Panc1 (cell line): ENCODE data around the gene CLPSL2. TPM values are rescaled to one million over a fixed set of nuclear protein-coding genes. Genes with fewer than 3 reads are reported as not detected.

Source experiments
- ATAC-seq: fragments of 200-7000 bp; cut with Tn5 transposase; 2 replicates; pipeline ENCODE4 v1.9.1; 2020; ENCODE audit warnings: mild to moderate bottlenecking, moderate library complexity
- BruUV-seq: library from RNA; stranded (reverse); fragments of 400-500 nt; replicated peaks from 2 replicates; lab custom pipeline; 2021; lab: Mats Ljungman, UMichigan
- CTCF ChIA-PET: fragments of 300-600 bp; sonication (Branson Sonifier 250); formaldehyde crosslinking; loops from one replicate; lab custom pipeline; 2022; ENCODE audit warnings: antibody characterized with exemption; lab: Charles Lee
- POLR2A ChIA-PET: fragments of 300-600 bp; sonication (Branson Sonifier 250); formaldehyde crosslinking; loops from one replicate; lab custom pipeline; 2022; ENCODE audit warnings: antibody characterized with exemption; lab: Charles Lee
- DNase-seq: peaks from one replicate; pipeline ENCODE4 v3.0.0-alpha.2; 2010; ENCODE audit warnings: low read depth, low spot score
- H3K27ac ChIP-seq: 2 replicates; pipeline ENCODE4 v1.5.1; 2011; ENCODE audit warnings: mild to moderate bottlenecking, low read length, inconsistent platforms
- H3K27me3 ChIP-seq: fragments of 200-500 bp; sonication (Bioruptor generic); 2 replicates; pipeline ENCODE4 v1.6.0; 2014; ENCODE audit warnings: low read length, inconsistent platforms; ENCODE audit not compliant: control insufficient read depth, insufficient read depth
- H3K36me3 ChIP-seq: fragments of 200-500 bp; sonication (Bioruptor generic); 2 replicates; pipeline ENCODE4 v1.5.1; 2014; ENCODE audit warnings: inconsistent platforms, mild to moderate bottlenecking, low read length, moderate library complexity; ENCODE audit not compliant: control insufficient read depth, insufficient read depth
- H3K4me1 ChIP-seq: 2 replicates; pipeline ENCODE4 v1.5.1; 2011; ENCODE audit warnings: inconsistent platforms, mild to moderate bottlenecking, low read length, moderate library complexity; ENCODE audit not compliant: control insufficient read depth, insufficient read depth
- H3K4me3 ChIP-seq, 2 experiments: 2 replicates each; pipeline ENCODE4 v1.5.1; 2011 to 2012; ENCODE audit warnings: low read depth in 2 of 2, low read length in 2 of 2, mild to moderate bottlenecking in 2 of 2, inconsistent platforms in 1 of 2, moderate library complexity in 1 of 2
- H3K9me3 ChIP-seq: fragments of 200-500 bp; sonication (Bioruptor generic); 2 replicates; pipeline ENCODE4 v1.5.1; 2014; ENCODE audit warnings: low read depth, mild to moderate bottlenecking, inconsistent platforms, low read length, moderate library complexity; ENCODE audit not compliant: control insufficient read depth, insufficient read depth
- POLR2AphosphoS5 ChIP-seq: IDR thresholded peaks from 2 replicates; pipeline ENCODE4 v1.6.1; 2012; ENCODE audit warnings: mild to moderate bottlenecking, low read depth, low read length, moderate library complexity
- SIN3A ChIP-seq: IDR thresholded peaks from 2 replicates; pipeline ENCODE4 v1.6.1; 2012; ENCODE audit warnings: low read depth, mild to moderate bottlenecking, low read length, moderate library complexity, borderline replicate concordance; ENCODE audit not compliant: insufficient read depth
- TCF7L2 ChIP-seq: IDR thresholded peaks from 2 replicates; pipeline ENCODE4 v1.6.1; 2011; ENCODE audit warnings: mild to moderate bottlenecking, low read depth, low read length, inconsistent platforms
- in situ Hi-C: cut with HindIII; loops from 2 replicates; pipeline ENCODE4 v1.10.0; 2016; ENCODE audit warnings: low sequenced_read_pairs, low pct_unique_long_range_greater_than_20kb
- intact Hi-C: fragments of 100-400 bp; cut with micrococcal nuclease; formaldehyde crosslinking; loops from one replicate; pipeline ENCODE4 v1.10.0; 2022; ENCODE audit not compliant: unreplicated experiment
- total RNA-seq: library from RNA; stranded (reverse); gene quantifications from one replicate; pipeline ENCODE4 v1.2.1, GENCODE V29; 2021; ENCODE audit not compliant: unreplicated experiment
- TF ChIP-seq, protein P1 (sequence below), 2 experiments: IDR thresholded peaks; 2 replicates each; pipeline ENCODE4 v1.6.1; 2011 to 2012; ENCODE audit warnings: low read depth in 2 of 2, control low read depth in 1 of 2, low read length in 1 of 2, mild to moderate bottlenecking in 1 of 2, moderate library complexity in 1 of 2; ENCODE audit not compliant: insufficient read depth in 1 of 2
- TF ChIP-seq, protein P2 (sequence below): fragments of 450-650 bp; IDR thresholded peaks from 2 replicates; pipeline ENCODE4 v1.5.1; 2017; ENCODE audit warnings: mild to moderate bottlenecking

Gene CLPSL2
- total RNA-seq, 1 experiment from 2014 or later: 0.57 TPM

GRCh38 chr6:35784200-35784599 lies 7.8 kb downstream of the CLPSL2 start:
- Histone ChIP-seq H3K36me3 (no peaks in the 10 kb centered on the region), H3K27ac (no peak overlapping the region), H3K9me3 (no peaks in the 10 kb centered on the region), H3K4me3 (no peak overlapping the region), H3K27me3 (peaks cover 5% of the 10 kb centered on the region), H3K4me1 (peaks cover 3% of the 10 kb centered on the region)
- ATAC-seq (no peak), DNase-seq (no peak)
- no TSS peak for BruUV-seq
- ChIA-PET CTCF (no interaction called here), POLR2A (no interaction called here)
- intact Hi-C loops (no loop called here), in situ Hi-C loops (no loop called here)
- no peak for TF ChIP-seq TCF7L2
- TF ChIP-seq SIN3A: no peak
- no peak for TF ChIP-seq POLR2AphosphoS5
- TF ChIP-seq, protein P1, sequence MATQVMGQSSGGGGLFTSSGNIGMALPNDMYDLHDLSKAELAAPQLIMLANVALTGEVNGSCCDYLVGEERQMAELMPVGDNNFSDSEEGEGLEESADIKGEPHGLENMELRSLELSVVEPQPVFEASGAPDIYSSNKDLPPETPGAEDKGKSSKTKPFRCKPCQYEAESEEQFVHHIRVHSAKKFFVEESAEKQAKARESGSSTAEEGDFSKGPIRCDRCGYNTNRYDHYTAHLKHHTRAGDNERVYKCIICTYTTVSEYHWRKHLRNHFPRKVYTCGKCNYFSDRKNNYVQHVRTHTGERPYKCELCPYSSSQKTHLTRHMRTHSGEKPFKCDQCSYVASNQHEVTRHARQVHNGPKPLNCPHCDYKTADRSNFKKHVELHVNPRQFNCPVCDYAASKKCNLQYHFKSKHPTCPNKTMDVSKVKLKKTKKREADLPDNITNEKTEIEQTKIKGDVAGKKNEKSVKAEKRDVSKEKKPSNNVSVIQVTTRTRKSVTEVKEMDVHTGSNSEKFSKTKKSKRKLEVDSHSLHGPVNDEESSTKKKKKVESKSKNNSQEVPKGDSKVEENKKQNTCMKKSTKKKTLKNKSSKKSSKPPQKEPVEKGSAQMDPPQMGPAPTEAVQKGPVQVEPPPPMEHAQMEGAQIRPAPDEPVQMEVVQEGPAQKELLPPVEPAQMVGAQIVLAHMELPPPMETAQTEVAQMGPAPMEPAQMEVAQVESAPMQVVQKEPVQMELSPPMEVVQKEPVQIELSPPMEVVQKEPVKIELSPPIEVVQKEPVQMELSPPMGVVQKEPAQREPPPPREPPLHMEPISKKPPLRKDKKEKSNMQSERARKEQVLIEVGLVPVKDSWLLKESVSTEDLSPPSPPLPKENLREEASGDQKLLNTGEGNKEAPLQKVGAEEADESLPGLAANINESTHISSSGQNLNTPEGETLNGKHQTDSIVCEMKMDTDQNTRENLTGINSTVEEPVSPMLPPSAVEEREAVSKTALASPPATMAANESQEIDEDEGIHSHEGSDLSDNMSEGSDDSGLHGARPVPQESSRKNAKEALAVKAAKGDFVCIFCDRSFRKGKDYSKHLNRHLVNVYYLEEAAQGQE (IDR thresholded peaks at IDR 0.05; ENCODE audit: insufficient read depth in 1 of 2, low read depth in 2 of 2, low read length in 1 of 2): no peak
- TF ChIP-seq, protein P2, sequence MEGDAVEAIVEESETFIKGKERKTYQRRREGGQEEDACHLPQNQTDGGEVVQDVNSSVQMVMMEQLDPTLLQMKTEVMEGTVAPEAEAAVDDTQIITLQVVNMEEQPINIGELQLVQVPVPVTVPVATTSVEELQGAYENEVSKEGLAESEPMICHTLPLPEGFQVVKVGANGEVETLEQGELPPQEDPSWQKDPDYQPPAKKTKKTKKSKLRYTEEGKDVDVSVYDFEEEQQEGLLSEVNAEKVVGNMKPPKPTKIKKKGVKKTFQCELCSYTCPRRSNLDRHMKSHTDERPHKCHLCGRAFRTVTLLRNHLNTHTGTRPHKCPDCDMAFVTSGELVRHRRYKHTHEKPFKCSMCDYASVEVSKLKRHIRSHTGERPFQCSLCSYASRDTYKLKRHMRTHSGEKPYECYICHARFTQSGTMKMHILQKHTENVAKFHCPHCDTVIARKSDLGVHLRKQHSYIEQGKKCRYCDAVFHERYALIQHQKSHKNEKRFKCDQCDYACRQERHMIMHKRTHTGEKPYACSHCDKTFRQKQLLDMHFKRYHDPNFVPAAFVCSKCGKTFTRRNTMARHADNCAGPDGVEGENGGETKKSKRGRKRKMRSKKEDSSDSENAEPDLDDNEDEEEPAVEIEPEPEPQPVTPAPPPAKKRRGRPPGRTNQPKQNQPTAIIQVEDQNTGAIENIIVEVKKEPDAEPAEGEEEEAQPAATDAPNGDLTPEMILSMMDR: no peak

- Histone ChIP-seq H3K27me3 (peaks cover 8% of the 10 kb centered on the region), H3K4me1 (peaks cover 3% of the 10 kb centered on the region), H3K36me3 (no peaks in the 10 kb centered on the region), H3K27ac (no peak overlapping the region), H3K4me3 (no peak overlapping the region), H3K9me3 (no peaks in the 10 kb centered on the region)
- no peak for ATAC-seq
- ChIA-PET POLR2A (no interaction called here), CTCF (interaction anchor here (0.8 kb wide), 1 partner anchor 13 kb away, joined by 3 read pairs; no protein-coding TSS in a partner anchor)
- no peak for DNase-seq
- intact Hi-C loops: no loop called here
- BruUV-seq: no TSS peak
- in situ Hi-C loops: no loop called here
- TF ChIP-seq SIN3A (no peak), POLR2AphosphoS5 (no peak), TCF7L2 (no peak)
- TF ChIP-seq, protein P1 (IDR thresholded peaks at IDR 0.05; ENCODE audit: insufficient read depth in 1 of 2, low read depth in 2 of 2, low read length in 1 of 2): no peak
- TF ChIP-seq, protein P2: no peak
Observed at GRCh38 chr6:35786272-35786671, 9.9 kb downstream of the CLPSL2 start.
